HG03460 (cell line): ENCODE results near the gene KLF5.
"Not testable (repeated sequence)": the region's sequence is repeated elsewhere in the genome, so short reads cannot be mapped to it uniquely, and the experiment has no call there.

ENCODE experiments used
- ATAC-seq: cut with Tn5 transposase; IDR thresholded peaks from one replicate; pipeline ENCODE4 v1.9.1; 2021; ENCODE audit not compliant: unreplicated experiment

The KLF5 gene

DNA sequence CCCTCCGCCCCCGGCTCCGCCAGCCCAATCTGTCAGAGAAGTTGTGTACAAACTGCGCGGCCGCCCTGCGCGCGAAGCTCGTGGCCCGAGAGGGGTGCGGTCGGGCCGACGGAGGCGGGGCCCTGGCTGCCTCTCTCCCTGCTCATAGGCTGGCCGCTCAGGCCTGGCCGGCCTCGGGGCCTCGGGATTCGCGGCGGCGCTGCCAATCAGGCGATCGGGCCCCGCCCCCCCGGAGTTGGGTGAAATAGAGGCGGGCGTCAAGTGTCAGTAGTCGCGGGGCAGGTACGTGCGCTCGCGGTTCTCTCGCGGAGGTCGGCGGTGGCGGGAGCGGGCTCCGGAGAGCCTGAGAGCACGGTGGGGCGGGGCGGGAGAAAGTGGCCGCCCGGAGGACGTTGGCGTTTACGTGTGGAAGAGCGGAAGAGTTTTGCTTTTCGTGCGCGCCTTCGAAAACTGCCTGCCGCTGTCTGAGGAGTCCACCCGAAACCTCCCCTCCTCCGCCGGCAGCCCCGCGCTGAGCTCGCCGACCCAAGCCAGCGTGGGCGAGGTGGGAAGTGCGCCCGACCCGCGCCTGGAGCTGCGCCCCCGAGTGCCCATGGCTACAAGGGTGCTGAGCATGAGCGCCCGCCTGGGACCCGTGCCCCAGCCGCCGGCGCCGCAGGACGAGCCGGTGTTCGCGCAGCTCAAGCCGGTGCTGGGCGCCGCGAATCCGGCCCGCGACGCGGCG is at the start of gene KLF5:
Gene KLF5 (plus strand): TSS at position 270 of the 724 bp plus-strand sequence. CDS start 323 bp downstream, at position 593.
- peak; percentile 97 for ATAC-seq

DNA sequence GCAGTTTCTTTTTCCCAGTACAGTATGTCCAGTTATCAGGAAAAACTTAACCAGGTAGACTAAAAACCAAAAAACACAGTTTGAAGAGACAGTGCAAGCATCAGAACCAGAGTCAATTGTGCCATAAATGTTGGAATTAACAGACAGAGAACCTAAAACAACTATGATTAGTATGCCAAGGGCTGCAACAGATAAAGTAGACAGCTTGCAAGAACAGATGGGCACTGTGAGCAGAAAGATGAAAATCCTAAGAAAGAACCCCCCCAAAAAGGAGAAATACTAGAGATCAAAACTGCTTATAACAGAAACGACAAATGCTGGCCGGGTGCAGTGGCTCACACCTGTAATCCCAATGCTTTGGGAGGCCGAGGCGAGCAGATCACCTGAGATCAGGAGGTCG is 47.1 kb upstream of the KLF5 start:
- no peak for ATAC-seq

DNA sequence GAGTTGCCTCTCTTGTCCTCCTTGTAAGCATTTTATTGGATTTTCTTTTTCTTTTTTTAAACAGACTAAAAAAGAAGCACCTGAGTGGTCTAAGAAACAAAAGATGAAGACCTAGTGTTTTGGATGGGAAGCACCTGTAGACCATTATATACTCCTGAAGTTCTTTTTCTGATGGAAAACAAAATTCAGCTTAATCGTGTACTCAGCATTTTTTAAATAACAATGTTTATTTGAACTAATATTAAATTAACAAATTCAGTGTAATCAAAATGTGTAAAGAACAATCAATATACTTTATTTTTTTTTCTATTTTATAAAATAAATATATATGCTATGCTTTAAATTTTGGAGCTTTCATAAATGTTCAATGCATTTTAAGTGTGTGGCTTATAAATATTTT is 43.0 kb upstream of the KLF5 start:
- no peak for ATAC-seq

DNA sequence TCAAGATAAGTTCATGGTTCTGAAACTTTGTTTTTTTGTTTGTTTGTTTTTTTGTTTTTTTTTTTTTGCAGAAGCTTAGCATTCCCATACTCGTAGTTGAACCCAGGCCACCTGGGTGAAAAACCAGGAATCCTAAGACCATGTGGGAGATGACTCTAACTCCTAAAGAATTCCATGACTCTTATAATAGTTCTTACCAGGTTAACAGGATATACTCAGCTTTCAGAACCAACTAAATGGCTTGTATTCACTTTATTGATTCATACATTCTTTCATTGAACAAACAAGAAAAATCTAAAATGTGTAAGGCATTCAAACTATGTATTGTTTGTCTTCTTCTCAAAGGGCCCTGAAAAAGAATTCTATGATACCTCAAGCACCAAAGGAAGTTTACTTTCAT is 40.5 kb upstream of the KLF5 start:
- no peak for ATAC-seq

DNA sequence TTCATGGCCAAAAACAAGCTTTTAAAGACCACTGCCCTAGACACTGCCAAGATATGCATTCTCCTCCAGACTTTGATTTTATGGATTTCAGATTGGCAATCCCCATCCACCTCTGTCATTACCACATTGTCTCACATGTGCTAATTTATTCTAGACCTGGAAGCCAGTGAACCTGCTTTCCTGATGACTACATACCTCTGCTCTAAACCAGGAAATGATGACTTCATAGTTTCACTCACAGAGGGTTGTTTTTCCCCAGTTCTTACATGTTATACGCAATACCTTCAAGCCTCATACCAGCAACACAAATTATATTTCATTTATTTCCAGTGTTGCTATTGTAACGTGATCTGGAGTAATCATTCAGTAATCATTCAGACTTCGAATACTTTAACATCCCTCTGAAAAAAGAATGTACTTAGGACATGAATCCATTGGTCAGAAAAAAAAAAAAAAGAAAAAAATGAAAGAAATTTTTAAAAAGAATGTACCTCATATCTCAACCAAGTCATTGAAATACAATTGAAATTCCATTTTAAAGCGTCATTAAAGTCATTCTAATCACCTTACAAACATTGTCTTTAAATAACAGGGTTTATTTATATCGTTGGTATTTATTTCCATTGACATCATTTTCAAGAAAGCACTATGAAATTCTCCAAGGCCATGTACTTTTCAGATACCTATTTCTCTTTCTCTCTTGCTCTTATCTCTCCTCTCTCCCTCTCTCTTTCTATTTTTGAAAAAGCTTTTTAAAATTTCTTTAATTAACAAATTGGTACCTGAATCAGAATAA is 33.4 kb upstream of the KLF5 start:
- ATAC-seq, result no peak

DNA sequence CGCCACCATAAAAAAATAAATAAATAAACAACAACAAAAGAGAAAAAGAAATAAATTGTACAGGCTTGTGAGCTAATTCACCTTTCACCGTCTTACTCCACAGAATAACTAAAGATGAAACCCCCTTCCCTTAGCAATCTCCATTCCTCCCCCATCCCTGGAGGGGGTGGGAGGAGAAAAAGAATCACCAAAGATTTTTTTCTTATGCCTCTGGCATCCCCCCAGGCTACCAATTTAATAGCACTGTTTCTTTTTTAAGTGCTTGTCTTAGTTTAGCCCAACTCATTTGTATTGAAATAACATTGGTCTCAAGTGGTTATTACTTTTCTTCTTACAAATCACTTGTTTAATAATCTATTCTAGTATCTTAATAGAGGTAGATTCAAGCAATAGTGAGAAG is 23.9 kb upstream of the KLF5 start:
- ATAC-seq, result no peak

DNA sequence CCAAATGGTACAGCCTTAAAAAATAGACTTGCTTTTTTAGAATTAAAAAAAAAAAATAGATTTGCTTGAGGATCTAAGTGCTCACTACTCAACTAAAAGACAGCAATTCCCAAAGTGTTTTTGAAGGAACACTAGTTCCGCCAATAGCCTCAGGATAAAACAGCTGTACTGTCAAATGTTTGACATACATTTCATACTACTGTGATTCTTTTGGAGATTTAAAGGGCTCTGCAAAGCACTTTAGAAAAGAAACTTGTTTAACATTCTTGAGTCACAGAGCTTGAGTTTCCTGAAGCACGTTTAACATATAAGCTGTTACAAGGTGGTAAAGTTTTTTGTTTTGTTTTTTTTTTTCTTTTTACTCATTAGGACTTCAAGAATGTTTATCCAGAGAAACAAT is 23.1 kb upstream of the KLF5 start:
- ATAC-seq, result no peak

DNA sequence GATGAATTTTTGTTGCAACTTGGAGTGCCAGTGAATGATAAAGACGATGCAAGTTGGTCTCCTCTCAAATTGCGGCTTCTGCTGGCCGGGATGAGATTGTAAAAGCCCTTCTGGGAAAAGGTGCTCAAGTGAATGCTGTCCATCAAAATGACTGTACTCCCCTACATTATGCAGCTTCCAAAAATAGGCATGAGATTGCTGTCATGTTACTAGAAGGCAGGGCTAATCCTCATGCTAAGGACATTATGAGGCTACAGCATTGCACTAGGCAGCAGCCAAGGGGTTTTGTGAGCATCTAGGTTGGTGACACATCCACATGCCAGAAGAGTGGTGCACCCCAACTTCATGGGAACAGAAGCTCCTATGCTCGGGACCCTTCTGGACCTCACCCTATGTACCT is 22.2 kb upstream of the KLF5 start:
- no peak for ATAC-seq

DNA sequence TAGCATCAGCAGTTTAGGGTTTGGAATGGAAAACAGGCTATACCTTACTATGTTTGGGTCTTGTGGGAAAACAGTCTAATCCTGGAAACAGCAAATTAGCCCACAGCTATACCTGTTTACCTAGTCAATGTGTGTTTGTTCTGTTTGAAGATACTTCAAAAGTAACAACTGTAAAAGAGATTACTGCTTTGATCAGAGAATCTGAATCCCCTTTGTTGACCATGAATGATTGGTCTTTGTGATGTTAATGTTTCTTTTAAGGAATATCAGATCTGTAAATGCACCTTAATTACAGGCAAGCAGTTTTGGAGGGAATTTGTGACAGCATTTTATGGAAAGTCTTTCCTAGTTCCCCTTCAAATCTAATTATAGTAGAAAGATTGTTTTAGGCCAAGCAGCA is 20.7 kb upstream of the KLF5 start:
- no peak for ATAC-seq

DNA sequence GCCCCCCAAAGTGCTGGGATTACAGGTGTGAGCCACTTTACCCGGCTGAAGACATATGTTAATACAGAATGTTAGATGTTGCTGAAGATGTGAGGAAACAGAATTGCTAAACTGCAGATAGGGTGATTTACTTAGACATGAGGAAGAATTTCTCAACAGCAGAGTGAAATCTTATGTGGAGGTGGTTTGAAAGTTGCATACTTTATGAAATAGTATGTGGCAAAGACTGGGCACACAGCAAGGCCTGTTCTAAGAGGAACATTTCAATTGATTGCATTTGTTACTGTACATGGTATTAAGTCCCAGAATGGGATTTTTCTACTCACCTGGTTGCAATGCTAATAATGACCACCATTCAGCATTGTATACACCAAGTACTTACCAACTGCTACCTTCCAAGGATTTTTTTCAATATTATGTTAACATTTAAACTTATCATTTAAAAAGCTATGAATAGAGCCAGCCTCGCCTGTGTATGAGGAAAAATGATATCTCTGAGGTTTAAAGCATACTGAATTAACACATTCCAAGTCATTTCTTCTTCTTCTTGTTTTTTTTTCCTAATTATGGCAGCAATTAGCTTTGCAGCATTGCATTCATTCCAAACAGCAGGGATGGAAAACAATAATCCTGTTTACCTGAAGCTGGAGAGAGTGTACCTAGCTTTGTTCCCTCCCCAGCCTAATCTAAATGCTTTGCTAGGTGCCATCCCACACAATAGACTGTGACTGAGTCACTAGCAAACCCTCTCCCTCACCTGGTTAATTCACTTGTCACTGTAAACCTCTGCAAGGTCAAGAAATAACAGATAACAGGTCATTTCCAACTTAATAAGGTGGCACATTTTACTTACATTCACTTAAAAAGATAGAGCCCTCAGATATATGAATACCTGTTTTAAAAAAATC is 19.4 kb upstream of the KLF5 start:
- no peak for ATAC-seq

DNA sequence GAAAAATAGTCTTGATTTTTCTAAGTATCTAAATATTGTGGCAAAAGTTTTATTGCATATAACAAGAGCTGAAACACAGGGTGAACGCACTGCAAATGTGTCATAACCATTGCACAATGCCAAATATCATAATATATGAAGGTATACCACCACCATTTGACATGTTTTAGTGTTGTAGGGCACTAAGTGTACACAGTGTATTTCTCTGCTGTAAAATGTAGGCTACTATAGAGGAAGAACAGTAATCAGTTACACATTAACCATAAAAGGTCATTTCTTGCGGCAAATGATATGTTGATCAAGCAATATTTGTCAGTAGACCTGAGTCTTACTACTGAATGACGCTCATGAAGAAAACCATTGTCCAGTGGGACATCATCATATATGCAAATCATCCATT is 18.3 kb upstream of the KLF5 start:
- ATAC-seq, result no peak

DNA sequence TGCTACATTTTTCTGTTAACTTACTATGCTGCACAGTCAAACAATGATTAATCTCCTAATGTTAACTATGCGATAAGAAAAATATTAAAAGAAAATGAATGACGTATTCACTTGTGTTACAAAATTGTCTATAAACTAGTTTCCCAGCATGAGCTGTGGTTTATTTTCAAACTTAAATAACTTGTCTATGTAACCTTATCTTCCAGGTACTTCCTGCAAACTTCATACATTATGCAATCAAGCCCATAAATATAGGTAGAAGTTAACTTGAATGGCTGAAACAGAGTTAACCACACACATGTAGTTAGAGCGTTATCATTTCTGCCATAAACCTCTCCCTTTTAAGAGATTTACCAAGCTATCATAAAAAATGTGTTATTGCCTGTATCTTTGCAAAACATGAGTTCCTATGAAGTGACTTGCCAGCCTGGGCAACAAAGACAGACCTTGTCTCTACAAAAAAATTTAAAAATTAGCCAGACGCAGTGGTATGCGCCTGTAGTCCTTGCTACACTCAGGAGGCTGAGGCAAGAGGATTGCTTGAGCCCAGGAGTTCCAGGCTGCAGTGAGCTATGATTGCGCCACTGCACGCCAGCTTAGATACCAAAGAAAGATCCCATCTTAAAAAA is 17.7 kb upstream of the KLF5 start:
- no peak for ATAC-seq

DNA sequence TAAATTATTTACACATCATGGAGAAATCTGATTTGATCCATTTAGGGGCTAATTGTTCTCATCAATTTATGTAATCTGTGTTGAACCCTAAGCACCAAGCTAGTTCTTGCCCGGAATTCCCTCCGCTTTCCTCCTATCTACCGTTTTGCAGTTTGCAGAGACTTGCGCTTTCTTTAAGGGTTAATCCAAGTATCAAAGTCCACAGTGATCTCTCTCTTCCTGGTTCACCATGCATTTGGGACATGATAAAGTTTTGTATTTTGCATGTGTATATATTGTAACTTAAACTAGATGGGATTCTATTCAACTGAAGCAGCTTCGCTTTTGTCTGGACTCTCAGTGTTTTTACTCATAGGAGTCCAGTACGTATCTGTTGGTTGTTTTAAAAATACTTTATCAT is 13.8 kb upstream of the KLF5 start:
- no peak for ATAC-seq

DNA sequence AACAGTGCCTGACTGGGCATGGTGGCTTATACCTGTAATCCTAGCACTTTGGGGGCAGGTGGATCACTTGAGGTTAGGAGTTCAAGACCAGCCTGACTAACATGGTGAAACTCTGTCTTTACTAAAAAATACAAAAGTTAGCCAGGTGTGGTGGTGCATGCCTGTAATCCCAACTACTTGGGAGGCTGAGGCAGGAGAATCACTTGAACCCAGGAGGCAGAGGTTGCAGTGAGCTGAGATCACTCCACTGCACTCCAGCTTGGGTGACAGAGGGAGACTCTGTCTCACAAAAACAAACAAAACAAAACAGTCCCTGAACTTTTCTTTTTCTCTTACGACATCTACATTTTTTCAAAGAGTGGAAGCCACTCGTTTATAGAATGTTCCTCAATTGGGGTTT is 10.2 kb upstream of the KLF5 start:
- not testable (repeated sequence) for ATAC-seq

DNA sequence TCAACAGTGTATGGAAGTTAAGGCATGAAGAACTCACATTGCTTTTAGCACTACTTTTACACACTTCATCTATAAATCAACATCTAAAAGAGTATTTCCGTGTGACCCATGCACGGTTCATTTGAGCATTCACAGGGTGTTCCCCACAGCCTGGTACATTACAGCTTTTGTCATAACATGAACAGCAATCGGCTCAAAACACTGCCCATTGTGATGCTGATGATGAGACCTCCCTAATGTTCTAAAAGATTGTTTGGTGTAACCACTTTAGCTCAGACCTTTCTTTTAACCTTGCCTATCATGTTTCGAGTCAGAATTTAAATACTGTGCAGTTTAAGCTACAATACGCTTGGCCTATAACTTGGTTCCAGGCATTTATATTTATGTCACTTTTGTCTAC is 4.1 kb upstream of the KLF5 start:
- ATAC-seq, result no peak

DNA sequence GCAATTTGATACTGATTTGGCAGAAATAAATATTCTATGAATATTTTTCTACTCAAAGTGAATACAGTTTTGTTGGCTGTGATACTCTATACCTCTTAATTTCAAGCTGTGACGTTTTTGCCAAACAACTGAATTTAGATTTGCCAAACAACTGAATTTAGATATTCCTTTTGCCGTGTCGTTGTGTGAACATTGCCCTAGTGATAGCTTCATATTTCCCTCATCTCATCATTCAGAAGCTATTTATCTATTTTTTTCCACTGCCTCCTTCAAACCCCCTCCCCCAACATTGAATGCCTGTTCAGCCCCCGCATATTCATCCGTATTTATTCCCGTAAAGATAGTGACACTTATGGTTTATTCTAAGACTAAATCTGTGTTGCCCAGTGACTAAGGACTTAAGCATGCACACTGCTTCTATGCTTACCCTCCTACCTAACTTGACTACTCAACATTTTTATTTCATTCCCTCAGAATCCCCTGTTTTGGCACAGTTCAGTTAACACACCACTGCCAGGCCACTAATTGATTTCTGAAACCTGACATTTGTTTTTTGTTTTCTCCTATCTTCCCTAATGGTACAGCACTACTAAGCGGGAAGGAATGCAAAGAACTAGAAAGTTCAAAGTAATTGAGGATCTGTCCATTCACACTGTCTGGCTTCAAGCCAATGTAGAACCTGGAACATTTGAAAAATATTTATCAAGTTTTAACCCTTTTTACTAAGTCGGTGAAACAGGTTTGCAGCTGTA is 2.8 kb upstream of the KLF5 start:
- no peak for ATAC-seq

DNA sequence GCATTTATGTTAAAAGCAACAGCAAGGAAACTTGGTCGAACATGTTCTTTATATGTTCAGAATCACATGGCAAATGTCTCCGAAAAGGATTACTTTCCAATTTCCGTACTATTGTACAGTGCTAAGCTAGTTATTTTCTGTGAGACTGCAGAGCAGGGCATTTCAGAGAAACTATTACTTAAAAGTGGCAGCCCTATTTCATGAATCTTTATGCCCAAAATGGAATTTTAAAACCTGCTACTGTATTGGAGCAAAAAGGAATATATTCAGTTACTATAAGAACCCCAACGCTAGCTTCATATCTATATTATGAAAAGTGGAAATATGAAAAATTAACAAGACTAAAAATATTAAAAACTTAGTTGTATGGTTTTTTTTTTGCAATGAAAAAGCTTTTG is 2.2 kb upstream of the KLF5 start:
- no peak for ATAC-seq

DNA sequence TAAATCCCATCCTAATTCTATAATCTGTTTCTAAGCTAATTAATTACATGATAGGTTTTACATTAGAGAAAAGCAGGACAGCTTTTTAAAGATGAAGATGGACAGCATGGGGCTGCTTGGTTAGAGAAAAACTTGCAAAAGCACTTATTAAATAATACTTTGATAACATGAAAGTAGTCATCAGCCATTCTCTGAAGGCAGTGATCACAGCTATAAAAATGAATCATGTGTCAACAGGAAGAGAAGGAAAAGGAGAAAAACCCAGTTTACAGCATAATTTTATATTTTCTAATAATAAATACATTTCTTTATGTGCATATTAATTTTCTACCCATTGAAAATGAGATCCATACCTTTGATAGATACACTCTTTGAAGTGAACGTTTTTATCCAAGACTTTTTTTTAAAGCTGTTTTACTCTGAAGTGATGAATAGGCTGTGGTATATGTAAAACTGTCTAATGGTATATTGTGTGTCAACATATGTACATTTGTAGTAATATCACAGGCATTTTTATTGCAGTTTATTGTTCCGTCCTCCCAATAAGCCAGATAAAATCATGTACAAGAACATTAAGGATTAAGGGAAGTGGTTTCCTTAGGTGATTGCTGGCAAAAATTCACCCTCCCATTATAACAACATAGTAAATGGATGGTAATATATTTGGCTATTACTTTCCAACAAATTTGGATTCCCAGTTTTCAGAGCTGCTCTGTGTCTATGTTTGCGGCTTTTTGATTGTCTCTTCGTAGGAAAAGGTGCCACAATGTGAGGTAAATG is 1.3 kb upstream of the KLF5 start:
- no peak for ATAC-seq

DNA sequence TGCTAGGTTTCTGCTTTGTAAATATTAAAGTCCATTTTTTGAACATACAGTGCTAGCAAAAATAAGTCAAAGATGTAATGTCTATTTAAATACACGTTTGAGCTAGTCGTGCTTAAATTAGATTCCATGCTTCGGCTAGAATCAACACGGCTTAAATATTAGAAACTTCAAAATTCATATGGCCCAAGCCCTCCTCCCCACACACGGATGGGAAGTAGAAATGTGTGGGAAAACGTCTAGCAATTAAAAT is 816 bp upstream of the KLF5 start:
- ATAC-seq, result no peak

DNA sequence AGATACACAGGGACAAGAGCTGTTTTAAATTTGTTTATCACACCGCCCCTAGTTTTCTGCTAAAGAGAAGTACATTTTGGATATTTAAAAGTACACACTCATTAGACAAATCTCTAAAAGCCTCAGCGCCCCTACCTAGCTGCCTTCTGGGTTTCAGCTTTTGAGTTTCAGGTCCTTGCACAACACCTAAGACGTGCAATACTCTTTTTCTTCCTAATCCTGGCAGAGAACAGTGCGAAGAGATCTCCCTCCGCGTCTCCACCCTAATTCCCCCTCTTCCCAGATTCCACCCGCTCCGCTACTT is 421 bp upstream of the KLF5 start:
- peak; percentile 12 for ATAC-seq
